ENCODE results near the gene ME3.
"Not testable (repeated sequence)": the region's sequence is repeated elsewhere in the genome, so short reads cannot be mapped to it uniquely, and the experiment has no call there.

The ME3 gene

DNA sequence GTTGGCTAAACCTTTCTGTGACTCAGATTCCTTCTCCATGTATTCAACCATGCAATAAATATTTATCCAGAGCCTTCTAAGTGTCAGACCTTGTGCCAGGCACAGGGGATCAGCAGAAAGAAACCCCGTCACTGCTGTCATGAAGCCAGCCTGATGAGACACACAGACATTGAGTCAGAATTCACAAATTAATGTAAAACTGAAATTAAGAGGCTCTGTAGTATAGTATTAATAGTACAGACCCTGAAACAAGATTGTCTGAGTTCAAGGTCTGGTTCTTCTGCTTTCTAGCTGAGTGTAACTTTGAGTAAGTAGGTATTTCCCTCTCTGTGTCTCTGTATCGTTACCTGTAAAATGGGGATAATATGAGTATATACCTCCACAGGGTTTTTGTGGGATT, 46.9 kb downstream of the ME3 start:
- CTCF ChIA-PET: interaction anchor here (2.0 kb wide), 1 partner anchor 17 kb away, joined by 6 read pairs; no protein-coding TSS in a partner anchor

DNA sequence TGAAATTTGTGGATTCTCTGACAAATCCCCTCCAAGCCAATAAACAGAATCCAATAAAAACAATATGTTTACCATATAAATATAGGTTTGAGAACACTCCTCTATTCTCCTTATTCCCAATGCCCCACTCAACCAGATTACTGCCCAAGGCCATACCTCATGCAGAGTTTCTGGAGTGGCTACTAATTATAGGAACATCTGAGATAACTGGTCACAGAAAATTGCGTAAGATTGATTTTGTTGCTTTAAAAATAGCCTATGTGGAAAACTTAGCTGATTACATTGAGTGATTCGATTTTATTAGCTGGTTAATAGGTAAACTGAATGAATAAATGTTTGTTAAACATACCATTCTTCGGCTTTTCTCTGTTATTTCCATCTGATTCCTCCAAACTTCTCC, 48.0 kb downstream of the ME3 start:
- POLR2A ChIA-PET: no interaction called here

More for the DNA sequence above, 46.9 kb downstream of the ME3 start:
- DNase-seq (ENCODE audit: low read depth, low spot score): no peak
- POLR2A ChIA-PET: no interaction called here
- no peak for TF ChIP-seq CTCF (IDR thresholded peaks at IDR 0.05; ENCODE audit: insufficient read depth, low read length, missing control alignments)
- no peak overlapping the region for H3K4me3 ChIP-seq (ENCODE audit: low read depth, low read length)

DNA sequence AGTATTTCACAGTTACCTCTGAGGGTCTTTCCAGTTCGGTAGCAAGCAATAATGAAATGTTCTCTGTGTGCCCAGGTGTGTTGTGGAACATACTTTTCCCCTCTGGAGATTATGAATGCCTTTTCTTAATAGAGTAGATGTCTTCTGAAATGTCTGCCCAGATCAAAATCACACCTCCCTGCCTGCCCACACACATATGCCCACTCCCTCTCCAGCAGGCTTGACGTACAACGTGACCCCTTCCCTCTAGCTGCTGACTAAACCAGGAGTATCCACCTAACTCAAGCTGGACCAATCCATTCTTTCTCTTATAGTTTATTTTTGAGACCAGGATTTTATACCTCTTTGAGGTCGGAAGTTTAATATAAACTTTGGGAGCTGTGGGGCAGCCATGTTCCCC, 48.7 kb downstream of the ME3 start:
- no peak for TF ChIP-seq CTCF (IDR thresholded peaks at IDR 0.05; ENCODE audit: insufficient read depth, low read length, missing control alignments)
- DNase-seq (ENCODE audit: low read depth, low spot score): no peak
- H3K4me3 ChIP-seq (ENCODE audit: low read depth, low read length): no peak overlapping the region
- ChIA-PET POLR2A (no interaction called here), CTCF (interaction anchor here (1.1 to 1.7 kb wide), 2 partner anchors 11 to 16 kb away, joined by 4 to 5 read pairs; no protein-coding TSS in a partner anchor)

More for the DNA sequence above, 48.0 kb downstream of the ME3 start:
- H3K4me3 ChIP-seq (ENCODE audit: low read depth, low read length): no peak overlapping the region
- CTCF ChIA-PET: interaction anchor here (1.1 to 1.7 kb wide), 2 partner anchors 10 to 16 kb away, joined by 4 to 5 read pairs; no protein-coding TSS in a partner anchor
- no peak for DNase-seq (ENCODE audit: low read depth, low spot score)
- TF ChIP-seq CTCF (IDR thresholded peaks at IDR 0.05; ENCODE audit: insufficient read depth, low read length, missing control alignments): no peak

DNA sequence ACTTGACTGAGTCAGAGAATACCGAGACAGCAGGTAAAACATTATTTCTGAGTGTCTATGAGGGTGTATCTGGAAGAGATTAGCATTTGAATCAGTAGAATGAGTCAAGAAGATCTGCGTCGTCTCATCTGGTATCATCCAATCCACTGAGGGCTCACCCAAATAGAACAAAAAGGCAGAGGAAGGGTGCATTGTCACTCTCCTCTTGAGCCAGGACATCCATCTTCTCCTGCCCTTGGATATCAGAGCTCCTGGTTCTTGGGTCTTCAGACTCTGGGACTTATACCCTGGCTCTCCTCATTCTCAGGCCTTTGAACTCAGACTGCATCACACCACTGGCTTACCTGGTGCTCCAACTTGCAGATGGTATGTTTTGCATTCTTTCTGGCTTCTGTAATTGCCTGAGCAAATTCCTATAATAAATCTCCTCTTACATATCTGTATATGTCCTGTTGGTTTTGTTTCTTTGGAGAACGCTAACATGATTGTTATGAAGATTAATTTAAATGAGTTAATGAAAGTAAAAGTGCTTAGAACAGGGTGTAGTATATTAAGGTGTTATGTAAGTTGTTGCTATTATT, 49.3 kb downstream of the ME3 start:
- DNase-seq (ENCODE audit: low read depth, low spot score): no peak
- TF ChIP-seq CTCF (IDR thresholded peaks at IDR 0.05; ENCODE audit: insufficient read depth, low read length, missing control alignments): no peak
- ChIA-PET POLR2A (no interaction called here), CTCF (interaction anchor here (1.7 to 2.1 kb wide), 2 partner anchors 10 to 15 kb away, joined by 5 to 10 read pairs; no protein-coding TSS in a partner anchor)
- H3K4me3 ChIP-seq (ENCODE audit: low read depth, low read length): no peak overlapping the region

DNA sequence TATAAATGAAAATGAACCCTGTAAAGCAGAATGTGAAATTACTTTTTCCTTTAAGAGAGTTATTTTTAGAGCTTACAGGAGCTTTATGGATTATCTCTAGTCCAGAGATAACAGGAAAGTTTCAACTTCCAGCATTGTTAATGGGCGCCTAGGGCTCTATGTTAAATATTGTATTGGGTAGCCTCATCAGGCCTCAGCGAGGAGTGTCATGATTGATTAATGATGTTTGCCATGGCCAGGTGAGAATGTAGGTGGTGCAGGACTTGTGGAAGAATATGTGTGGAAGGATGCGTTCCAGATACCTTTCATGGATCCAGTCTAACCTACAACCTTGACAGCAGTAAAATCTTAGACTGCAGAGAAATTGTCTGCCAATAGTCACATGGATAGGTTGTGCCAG, 50.6 kb downstream of the ME3 start:
- TF ChIP-seq CTCF (IDR thresholded peaks at IDR 0.05; ENCODE audit: insufficient read depth, low read length, missing control alignments): no peak
- POLR2A ChIA-PET: no interaction called here
- CTCF ChIA-PET: interaction anchor here (0.9 to 6.0 kb wide), 4 partner anchors 9 to 165 kb away, joined by 4 to 65 read pairs (median 7); no protein-coding TSS in a partner anchor
- no peak for DNase-seq (ENCODE audit: low read depth, low spot score)
- no peak overlapping the region for H3K4me3 ChIP-seq (ENCODE audit: low read depth, low read length)

- ChIA-PET POLR2A (interaction anchor here (0.6 kb wide), 1 partner anchor 127 kb away, joined by 3 read pairs; no protein-coding TSS in a partner anchor), CTCF (interaction anchor here (1.6 to 6.0 kb wide), 3 partner anchors 10 to 13 kb away, joined by 4 to 65 read pairs (median 10); no protein-coding TSS in a partner anchor)
- H3K4me3 ChIP-seq (ENCODE audit: low read depth, low read length): no peak overlapping the region
- no peak for TF ChIP-seq CTCF (IDR thresholded peaks at IDR 0.05; ENCODE audit: insufficient read depth, low read length, missing control alignments)
- no peak for DNase-seq (ENCODE audit: low read depth, low spot score)
These were observed 51.4 kb downstream of the ME3 start for GRCh38 chr11:86620891-86621521.

DNA sequence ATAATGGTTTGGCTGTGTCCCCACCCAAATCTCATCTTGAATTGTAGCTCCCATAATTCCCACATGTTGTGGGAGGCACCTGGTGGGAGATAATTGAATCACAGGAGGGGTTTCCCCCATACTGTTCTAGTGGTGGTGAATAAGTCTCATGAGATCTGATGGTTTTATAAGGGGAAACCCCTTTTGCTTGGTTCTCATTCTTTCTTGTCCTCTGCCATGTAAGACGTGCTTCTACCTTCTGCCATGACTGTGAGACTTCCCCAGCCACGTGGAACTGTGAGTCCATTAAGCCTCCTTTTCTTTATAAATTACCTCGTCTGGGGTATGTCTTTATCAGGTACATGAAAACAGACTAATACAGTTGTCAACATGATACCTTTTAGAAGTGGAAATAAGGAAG, 53.0 kb downstream of the ME3 start:
- CTCF ChIA-PET: interaction anchor here (1.0 to 6.0 kb wide), 3 partner anchors 11 to 198 kb away, joined by 3 to 65 read pairs (median 5); no protein-coding TSS in a partner anchor

More for the DNA sequence above, 53.0 kb downstream of the ME3 start:
- H3K4me3 ChIP-seq (ENCODE audit: low read depth, low read length); DNase-seq (ENCODE audit: low read depth, low spot score); POLR2A ChIA-PET: not testable (repeated sequence)

Data from AG04449 (cell line).